ENCODE data around the gene SLC38A8. TPM values are rescaled to one million over a fixed set of nuclear protein-coding genes. Genes with fewer than 3 reads are reported as not detected.

The SLC38A8 gene
- total RNA-seq, 2 experiments from 2014 or later, result not detected

DNA sequence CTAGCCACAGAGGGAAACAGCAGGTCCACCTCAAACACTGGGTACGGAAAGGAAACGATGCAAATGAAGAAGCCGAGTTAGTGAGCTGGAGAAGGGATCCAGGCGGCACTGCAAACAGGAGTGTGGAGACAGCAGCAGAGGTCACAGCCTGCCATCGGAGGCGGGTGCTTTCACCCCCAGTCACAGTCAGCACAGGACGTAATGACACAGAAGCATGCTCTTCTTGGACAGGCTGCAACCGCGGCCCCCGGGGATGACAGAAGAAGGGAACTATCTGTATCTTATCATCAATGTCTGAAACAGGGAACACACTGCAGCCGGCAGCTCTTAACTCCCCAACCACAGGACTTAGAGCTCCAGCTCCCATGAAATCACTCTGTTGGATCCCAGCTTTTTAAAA lies 16.1 kb upstream of the SLC38A8 start:
- intact Hi-C loops (cut with micrococcal nuclease), result no loop called here
- no peaks in the 10 kb centered on the region for H3K9me3 Mint-ChIP-seq
- H3K27me3 Mint-ChIP-seq, result no peaks in the 10 kb centered on the region
- CTCF ChIA-PET, result interaction anchor here (1.0 to 2.0 kb wide), 4 partner anchors 103 to 128 kb away, joined by 3 to 8 read pairs (median 6); partner anchors contain the start of gene TAF1C
- no peak overlapping the region for H3K27ac Mint-ChIP-seq
- peaks cover 29% of the 10 kb centered on the region for H3K36me3 Mint-ChIP-seq (ENCODE audit: low read depth)
- TF ChIP-seq, protein P1, sequence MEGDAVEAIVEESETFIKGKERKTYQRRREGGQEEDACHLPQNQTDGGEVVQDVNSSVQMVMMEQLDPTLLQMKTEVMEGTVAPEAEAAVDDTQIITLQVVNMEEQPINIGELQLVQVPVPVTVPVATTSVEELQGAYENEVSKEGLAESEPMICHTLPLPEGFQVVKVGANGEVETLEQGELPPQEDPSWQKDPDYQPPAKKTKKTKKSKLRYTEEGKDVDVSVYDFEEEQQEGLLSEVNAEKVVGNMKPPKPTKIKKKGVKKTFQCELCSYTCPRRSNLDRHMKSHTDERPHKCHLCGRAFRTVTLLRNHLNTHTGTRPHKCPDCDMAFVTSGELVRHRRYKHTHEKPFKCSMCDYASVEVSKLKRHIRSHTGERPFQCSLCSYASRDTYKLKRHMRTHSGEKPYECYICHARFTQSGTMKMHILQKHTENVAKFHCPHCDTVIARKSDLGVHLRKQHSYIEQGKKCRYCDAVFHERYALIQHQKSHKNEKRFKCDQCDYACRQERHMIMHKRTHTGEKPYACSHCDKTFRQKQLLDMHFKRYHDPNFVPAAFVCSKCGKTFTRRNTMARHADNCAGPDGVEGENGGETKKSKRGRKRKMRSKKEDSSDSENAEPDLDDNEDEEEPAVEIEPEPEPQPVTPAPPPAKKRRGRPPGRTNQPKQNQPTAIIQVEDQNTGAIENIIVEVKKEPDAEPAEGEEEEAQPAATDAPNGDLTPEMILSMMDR (IDR thresholded peaks at IDR 0.05), result no peak
- DNase-seq (no peak), ATAC-seq (no peak)
- POLR2A ChIA-PET, result no interaction called here
- peaks cover 8% of the 10 kb centered on the region for H3K4me1 Mint-ChIP-seq (ENCODE audit: low read depth)
- no peak overlapping the region for H3K4me3 Mint-ChIP-seq

GRCh38 chr16:84058211-84058610 lies 15.6 kb upstream of the SLC38A8 start:
- Mint-ChIP-seq H3K27me3 (no peaks in the 10 kb centered on the region), H3K4me3 (no peak overlapping the region), H3K27ac (no peak overlapping the region), H3K9me3 (no peaks in the 10 kb centered on the region), H3K36me3 (ENCODE audit: low read depth) (peaks cover 30% of the 10 kb centered on the region), H3K4me1 (ENCODE audit: low read depth) (peaks cover 5% of the 10 kb centered on the region)
- ATAC-seq (no peak), DNase-seq (no peak)
- ChIA-PET POLR2A (no interaction called here), CTCF (interaction anchor here (0.6 to 2.0 kb wide), 8 partner anchors 8 to 116 kb away, joined by 3 to 8 read pairs (median 4); no protein-coding TSS in a partner anchor)
- intact Hi-C loops (cut with micrococcal nuclease), result no loop called here
- TF ChIP-seq, protein P1 (IDR thresholded peaks at IDR 0.05), result no peak

DNA sequence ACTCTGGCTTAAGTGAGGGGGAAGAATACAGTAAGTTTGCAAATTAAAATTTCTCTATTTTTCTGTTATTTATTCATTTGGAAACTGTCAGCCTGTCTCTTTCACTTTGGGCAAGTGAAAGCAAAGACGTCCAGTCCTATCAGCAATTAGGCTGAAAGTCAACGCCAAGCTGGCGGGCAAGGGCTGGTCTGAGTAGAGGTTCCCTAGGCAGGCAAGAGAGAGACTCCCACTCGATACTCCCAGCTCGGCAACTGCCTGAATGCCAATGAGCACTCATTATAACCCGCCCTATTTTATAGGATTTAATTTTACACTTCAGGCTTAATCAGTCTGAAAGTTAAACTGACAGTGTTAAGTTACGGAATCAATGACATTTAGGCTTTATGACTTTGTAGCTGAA lies 14.3 kb upstream of the SLC38A8 start:
- H3K27me3 Mint-ChIP-seq, result no peaks in the 10 kb centered on the region
- H3K9me3 Mint-ChIP-seq, result no peaks in the 10 kb centered on the region
- no peak for ATAC-seq
- no peak overlapping the region for H3K4me3 Mint-ChIP-seq
- H3K4me1 Mint-ChIP-seq (ENCODE audit: low read depth), result no peaks in the 10 kb centered on the region
- TF ChIP-seq, protein P1 (IDR thresholded peaks at IDR 0.05), result no peak
- H3K36me3 Mint-ChIP-seq (ENCODE audit: low read depth), result peaks cover 31% of the 10 kb centered on the region
- no peak overlapping the region for H3K27ac Mint-ChIP-seq
- no peak for DNase-seq
- POLR2A ChIA-PET, result no interaction called here
- intact Hi-C loops (cut with micrococcal nuclease), result no loop called here
- CTCF ChIA-PET, result interaction anchor here (0.7 to 1.6 kb wide), 4 partner anchors 32 to 130 kb away, joined by 3 to 7 read pairs (median 4); partner anchors contain the start of gene TAF1C

GRCh38 chr16:84055801-84056634 lies 13.4 kb upstream of the SLC38A8 start:
- no peak for ATAC-seq
- Mint-ChIP-seq H3K4me1 (ENCODE audit: low read depth) (no peaks in the 10 kb centered on the region), H3K36me3 (ENCODE audit: low read depth) (peaks cover 27% of the 10 kb centered on the region), H3K27me3 (no peaks in the 10 kb centered on the region), H3K4me3 (no peak overlapping the region), H3K27ac (no peak overlapping the region), H3K9me3 (no peaks in the 10 kb centered on the region)
- DNase-seq, result no peak
- ChIA-PET CTCF (interaction anchor here (0.7 kb wide), 1 partner anchor 131 kb away, joined by 3 read pairs; the partner anchor contains the start of gene TAF1C), POLR2A (no interaction called here)
- intact Hi-C loops (cut with micrococcal nuclease), result no loop called here
- TF ChIP-seq, protein P1 (IDR thresholded peaks at IDR 0.05), result no peak

DNA sequence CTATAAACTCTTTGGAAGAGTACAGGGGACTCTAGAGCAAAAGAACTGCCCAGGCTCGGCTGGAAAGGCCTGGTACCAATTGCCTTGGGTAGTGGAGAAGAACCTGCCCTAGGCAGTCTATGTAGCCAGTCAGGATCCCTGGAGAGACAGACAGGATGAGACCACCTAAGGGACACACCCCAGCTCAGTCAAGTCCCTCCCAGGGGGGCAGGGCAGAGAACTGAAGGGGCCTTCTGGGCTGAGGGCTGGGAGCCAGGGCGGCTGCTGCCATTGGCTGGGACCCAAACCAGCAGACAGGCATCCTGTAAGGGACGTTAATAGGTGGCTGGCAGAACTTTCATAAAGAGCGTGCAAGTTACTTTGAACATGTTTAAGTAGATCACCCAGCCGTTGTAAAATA lies 12.8 kb upstream of the SLC38A8 start:
- Mint-ChIP-seq H3K27me3 (no peaks in the 10 kb centered on the region), H3K9me3 (no peaks in the 10 kb centered on the region), H3K4me1 (ENCODE audit: low read depth) (no peaks in the 10 kb centered on the region), H3K36me3 (ENCODE audit: low read depth) (peaks cover 25% of the 10 kb centered on the region), H3K27ac (no peak overlapping the region), H3K4me3 (no peak overlapping the region)
- intact Hi-C loops (cut with micrococcal nuclease), result no loop called here
- DNase-seq (no peak), ATAC-seq (no peak)
- CTCF ChIA-PET, result no interaction called here
- TF ChIP-seq, protein P1 (IDR thresholded peaks at IDR 0.05), result no peak
- POLR2A ChIA-PET, result no interaction called here

All from activated CD8-positive, alpha-beta T cell treated with anti-CD3 and anti-CD28 coated beads for 36 hours (primary cell).